Ovary (tissue), 3 donors: ENCODE measurements around the gene IFIT3.
"Not testable (repeated sequence)": the region's sequence is repeated elsewhere in the genome, so short reads cannot be mapped to it uniquely, and the experiment has no call there.

Experiments
- EP300 ChIP-seq: sonication (generic); formaldehyde crosslinking; IDR thresholded peaks from one replicate; pipeline ENCODE4 v1.6.1; 2017; ENCODE audit warnings: antibody characterized with exemption
- POLR2A ChIP-seq: fragments of 450-650 bp; IDR thresholded peaks from one replicate; pipeline ENCODE4 v1.6.1; 2017; ENCODE audit warnings: antibody characterized with exemption, mild to moderate bottlenecking, moderate library complexity
- TF ChIP-seq, protein P1 (sequence below), 3 donors: fragments of 450-650 bp in 2 of 3; fragments of 200-600 bp in 1 of 3; IDR thresholded peaks; one replicate each; pipeline versions ENCODE4 v1.5.1 to v1.8.0; 2016 to 2022; ENCODE audit warnings: antibody characterized with exemption in 3 of 3, mild to moderate bottlenecking in 1 of 3
- donor health status: DM: no; HTN: no; CAD: no.

- TF ChIP-seq, protein P1, sequence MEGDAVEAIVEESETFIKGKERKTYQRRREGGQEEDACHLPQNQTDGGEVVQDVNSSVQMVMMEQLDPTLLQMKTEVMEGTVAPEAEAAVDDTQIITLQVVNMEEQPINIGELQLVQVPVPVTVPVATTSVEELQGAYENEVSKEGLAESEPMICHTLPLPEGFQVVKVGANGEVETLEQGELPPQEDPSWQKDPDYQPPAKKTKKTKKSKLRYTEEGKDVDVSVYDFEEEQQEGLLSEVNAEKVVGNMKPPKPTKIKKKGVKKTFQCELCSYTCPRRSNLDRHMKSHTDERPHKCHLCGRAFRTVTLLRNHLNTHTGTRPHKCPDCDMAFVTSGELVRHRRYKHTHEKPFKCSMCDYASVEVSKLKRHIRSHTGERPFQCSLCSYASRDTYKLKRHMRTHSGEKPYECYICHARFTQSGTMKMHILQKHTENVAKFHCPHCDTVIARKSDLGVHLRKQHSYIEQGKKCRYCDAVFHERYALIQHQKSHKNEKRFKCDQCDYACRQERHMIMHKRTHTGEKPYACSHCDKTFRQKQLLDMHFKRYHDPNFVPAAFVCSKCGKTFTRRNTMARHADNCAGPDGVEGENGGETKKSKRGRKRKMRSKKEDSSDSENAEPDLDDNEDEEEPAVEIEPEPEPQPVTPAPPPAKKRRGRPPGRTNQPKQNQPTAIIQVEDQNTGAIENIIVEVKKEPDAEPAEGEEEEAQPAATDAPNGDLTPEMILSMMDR (IDR thresholded peaks at IDR 0.05), result not testable (repeated sequence)
- not testable (repeated sequence) for TF ChIP-seq POLR2A, EP300
Measured at GRCh38 chr10:89284711-89285110, 43.1 kb upstream of the IFIT3 start.
